SH-SY5Y (cell line): ENCODE results near the gene VWF.

ENCODE experiments used
- GATA2 ChIP-seq: IDR thresholded peaks from 2 replicates; pipeline ENCODE4 v1.6.1; 2011; ENCODE audit warnings: mild to moderate bottlenecking, low read depth, low read length
- GATA3 ChIP-seq: IDR thresholded peaks from 2 replicates; pipeline ENCODE4 v1.6.1; 2011; ENCODE audit warnings: low read depth, mild to moderate bottlenecking, low read length, moderate library complexity

Gene VWF

DNA sequence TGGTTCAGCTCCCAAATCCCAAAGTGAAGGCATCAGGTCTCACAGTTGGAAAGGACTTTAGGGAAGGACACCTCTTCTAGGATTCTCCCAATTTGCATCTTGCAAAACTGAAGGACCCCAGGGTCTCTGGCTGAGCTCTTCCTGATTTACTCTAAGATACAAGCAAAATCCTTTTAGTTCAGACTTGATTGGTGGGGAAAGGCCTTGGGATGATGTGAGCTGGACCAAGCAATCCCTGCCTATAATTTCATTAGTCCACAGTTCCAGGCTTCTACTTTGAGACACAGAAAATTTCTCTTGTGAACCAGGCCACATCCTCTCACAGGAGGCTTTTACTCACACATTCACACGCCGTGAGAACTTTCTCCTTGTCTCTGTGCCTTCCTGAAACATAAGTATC is 23.6 kb upstream of the VWF start:
- TF ChIP-seq GATA2 = no peak
- TF ChIP-seq GATA3 = no peak

DNA sequence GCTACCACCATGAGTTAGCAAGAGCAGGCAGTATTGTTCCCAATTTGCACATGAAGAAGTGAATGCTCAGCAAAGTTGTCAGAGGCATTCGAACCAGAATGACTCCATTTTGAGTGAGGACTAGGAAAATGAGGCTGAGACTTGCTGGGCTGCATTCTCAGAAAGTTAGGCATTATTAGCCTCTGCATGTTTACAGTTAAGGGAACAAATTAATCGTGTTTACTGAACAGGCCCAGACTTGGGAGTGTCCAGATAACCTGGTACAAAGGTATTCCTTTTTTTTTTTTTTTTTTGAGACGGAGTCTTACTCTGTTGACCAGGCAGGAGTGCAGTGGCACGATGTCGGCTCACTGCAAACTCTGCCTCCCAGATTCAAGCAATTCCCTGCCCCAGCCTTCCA is 22.5 kb upstream of the VWF start:
- TF ChIP-seq GATA3 = no peak
- TF ChIP-seq GATA2 = no peak

DNA sequence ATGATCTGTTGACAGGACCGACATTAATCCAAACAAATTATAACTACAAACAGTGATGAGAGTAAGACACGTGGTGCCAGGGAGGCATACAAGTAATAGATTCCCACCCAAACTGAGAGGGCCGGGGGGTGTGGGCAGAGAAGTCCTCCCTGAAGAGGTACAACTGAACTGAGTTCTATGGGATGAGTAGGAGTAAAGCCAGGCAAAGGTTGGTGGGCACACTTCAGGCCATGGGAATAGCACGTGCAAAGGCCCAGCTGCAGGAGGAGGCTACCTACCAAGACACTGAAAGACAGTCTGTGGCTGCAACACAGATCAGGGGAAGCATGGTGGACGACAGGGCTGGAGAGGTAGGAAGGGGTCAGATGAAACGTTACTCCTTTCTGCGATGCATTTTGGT is 22.0 kb upstream of the VWF start:
- TF ChIP-seq GATA3 (no peak), GATA2 (no peak)

DNA sequence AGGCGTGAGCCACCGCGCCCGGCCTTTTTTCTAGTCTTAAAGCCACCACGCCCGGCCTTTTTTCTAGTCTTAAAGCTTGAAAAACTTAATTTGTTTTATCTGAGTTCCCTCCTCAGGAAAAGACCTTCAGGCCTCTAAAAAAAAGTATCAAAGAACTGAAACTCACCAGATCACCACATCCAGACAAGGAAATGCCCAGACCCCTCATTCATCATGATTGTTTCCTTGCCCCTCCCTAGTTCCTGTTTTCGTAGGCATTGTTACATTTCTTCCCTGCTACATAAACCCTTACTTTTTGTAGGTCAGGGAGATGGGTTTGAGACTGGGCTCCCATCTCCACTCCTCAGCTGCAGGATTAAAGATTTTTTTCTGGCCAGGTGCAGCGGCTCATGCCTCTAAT is 21.1 kb upstream of the VWF start:
- TF ChIP-seq GATA3 (no peak), GATA2 (no peak)

DNA sequence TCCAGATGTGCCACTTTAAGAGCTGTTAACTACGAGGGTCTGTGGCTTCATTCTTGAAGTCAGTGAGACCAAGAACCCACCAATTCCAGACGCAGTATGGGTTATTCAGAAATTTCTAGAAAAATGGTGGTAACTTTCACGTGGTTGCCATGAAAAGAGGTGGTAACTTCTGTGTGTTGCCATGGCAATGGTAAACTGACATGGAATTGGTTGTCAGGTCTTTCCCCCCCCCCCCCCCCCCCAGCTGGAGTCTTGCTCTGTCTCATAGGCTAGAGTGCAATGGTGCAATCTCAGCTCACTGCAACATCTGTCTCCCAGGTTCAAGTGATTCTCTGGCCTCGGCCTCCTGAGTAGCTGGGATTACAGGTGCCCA is 18.8 kb upstream of the VWF start:
- no peak for TF ChIP-seq GATA2
- no peak for TF ChIP-seq GATA3

DNA sequence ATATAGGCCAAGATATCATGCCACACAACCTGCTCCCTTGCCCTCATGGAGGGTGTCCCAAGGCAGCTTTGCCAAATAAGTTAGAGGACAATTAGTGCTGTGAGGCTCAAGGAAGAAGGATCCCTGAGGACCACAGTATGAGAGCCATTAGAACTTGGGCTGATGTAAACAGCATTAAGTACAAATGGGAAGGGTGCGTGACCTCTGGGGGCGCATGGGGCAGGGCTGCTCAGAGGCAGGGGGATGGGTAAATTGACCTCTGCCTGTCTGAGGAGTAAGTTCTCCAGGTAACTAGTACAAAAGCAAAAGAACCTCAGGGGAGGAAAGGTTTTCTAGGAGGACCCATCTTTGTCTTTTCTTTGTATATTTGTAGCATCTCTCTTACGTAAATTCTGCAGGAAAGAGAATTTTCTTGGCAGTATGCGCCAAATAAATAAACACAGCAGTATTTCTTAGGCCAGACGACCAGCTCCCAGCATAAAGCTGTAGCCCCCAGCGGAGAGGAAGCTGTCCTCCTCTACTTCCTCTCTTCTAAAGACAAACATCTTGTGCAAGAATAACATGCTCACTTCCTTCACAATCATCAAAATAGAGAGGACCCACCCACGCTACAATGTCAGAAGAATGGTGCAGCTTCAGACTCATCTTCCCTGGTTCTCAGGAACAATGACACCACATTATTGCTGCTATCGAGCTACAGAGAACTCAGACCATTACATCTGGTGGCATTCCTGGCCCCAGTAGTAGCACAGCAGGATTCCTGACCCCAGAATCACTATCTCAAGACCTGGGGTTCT is 16.4 kb upstream of the VWF start:
- no peak for TF ChIP-seq GATA2

DNA sequence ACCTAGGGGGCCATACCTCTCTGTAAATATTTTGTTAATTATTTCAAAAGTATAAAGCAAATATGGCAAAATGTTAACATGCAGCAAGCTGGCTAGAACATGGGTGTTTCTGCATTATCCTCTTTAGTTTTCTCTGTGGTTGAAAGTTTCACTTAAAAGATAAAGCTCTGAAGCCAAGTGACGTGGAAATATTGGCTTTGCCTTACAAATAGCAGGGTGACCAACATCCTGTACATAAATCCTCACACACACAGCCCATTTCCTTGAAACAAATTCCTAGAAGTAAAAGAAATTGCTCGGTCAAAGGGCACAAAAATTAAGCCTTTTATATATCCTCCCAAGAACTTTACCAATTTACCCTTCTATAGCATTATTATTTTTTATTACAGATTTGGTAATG is 10.6 kb upstream of the VWF start:
- TF ChIP-seq GATA2 (no peak), GATA3 (no peak)

DNA sequence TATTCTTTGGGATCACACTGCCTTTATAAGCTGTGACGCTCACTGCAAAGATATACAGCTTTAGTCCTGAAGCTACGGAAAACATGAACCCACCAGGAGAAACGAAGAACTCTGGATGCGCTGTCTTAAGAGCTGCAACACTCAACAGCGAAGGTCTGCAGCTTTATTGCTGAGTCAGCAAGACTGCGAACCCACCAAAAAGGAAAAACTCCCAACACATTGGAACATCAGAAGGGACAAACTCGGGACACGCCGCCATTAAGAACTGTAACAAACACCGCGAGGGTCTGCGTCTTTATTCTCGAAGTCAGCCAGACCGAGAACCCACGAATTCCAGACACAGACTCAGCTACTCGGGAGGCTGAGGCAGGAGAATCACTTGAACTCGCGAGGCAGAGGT is 9.2 kb upstream of the VWF start:
- TF ChIP-seq GATA2 (no peak), GATA3 (no peak)

DNA sequence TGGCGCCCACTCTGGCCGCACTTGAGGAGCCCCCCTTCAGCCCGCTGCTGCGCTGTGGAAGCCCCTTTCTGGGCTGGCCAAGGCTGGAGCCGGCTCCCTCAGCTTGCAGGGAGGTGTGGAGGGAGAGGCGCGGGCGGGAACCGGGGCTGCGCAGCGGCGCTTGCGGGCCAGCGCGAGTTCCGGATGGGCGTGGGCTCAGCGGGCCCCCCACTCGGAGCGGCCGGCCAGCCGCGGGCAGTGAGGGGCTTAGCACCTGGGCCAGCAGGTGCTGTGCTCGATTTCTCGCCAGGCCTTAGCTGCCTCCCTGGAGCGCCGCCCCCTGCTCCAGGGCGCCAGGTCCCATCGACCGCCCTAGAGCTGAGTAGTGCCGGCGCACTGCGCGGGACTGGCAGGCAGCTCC is 8.0 kb upstream of the VWF start:
- TF ChIP-seq GATA3 (no peak), GATA2 (no peak)

DNA sequence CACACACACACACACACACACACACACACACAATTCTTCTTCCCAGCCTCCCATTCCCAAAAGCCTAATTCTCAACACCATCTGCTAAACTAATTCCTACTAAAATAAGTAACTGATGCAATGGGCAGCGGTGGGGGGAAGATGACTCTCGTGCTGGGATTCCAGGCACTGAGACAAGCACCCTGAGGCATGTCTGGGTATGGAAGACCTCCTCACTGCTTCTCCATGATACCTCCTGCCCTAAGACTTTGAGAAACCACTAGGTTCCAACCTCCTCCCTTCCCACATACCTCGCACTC is 789 bp upstream of the VWF start:
- TF ChIP-seq GATA3 (no peak), GATA2 (no peak)

DNA sequence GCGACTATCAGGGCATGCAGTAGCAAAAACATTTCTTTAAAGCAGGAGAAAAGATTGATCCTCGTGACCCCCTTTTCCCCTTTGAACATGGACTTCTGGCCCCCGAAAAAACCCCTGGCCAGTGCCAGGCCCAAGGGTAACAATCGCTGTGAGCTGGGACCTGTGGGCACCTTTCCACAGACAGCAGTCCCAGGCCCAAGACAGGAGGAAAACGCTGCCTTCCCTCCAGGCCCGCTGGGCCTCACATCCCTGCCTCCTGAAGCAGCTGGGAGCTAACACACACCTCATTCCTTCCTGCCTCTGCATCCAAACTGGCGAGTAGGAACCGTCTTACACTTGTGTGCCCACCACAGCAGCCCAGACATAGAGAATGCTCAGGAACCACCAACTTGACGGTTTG is 1.2 kb downstream of the VWF start:
- TF ChIP-seq GATA3 = no peak
- TF ChIP-seq GATA2 = no peak

DNA sequence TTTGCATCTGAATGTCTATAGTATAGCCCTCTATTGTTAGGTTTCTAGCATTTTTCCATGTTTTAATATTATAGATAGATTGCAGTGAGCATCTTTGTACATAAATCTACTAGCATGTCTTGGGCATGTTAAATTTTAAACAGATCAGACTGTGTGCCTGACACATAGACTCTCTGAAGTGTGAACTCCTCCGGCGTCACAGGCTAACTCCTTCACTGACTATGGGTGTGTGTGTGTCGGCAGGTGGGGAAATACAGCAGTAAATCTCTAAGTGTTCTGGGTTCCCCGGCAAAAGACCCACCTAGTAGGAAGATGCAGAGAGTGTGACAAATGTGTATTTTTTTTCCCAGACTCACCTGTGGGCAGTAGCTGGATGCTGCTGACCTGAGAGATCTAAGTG is 2.3 kb downstream of the VWF start:
- no peak for TF ChIP-seq GATA2
- TF ChIP-seq GATA3 = no peak

DNA sequence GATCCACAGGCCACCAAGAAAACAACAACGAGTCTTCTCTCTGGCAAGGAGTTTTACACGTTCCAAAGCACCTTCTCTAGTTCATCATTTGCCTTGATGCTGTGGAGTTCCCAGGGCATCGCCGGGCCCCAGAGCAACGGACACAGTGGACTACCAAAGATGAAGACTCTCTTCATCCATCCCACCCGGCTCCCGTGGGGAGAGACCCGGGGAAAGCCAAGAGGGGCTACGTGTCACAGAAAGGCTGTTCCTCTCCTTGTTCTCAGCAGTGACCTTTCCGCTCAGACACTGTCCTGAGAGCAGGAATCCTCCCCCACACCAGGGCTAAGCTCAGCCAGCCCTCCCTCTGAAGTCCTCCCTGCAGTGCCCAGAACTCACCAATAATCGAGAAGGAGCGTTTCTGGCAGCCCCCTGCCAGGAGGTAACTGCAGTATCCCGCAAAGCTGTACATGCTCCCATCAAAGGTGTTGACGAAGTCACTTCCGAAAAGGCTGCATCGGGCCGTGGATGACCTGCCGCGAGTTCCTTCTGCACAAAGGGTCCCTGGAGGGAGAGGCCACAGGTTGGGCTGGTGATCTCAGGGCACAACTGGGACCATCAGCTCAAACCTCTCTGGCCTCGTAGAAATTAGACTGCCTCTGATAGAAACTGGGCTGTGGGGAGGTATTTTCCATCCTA is 3.5 kb downstream of the VWF start:
- TF ChIP-seq GATA3 (no peak), GATA2 (no peak)

DNA sequence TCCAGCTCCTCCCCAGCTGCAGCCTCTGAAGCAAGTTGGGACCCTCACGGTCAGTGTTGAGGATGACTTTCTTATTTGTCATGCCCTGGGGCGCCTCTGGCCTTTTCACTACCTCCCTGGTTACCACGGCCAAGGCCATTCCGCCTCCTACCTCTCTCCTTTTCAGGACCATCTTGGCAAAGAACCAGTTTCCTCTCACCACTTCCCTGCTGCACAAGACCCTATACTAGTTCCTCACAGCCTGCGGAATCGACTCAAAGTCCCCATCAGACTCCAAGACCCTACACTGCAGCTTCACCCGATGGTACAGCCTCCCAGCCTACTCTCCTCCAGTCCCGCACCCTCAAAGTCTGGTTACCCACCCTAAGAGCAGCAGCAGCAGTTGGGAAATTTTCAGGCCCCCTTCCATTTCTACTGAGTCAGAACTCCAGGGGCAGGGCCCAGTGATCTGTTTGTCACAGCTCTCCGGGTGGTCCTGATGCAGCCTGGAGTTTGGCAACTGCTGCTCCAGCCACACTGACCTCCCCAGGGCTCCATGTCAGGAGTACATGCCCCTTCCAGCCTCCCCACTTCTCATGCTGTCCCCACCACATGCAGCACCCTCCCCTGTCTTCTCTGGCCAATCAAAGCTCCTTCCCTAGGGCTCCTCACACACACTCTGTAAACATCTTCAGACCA is 5.4 kb downstream of the VWF start:
- no peak for TF ChIP-seq GATA3
- TF ChIP-seq GATA2 = no peak

DNA sequence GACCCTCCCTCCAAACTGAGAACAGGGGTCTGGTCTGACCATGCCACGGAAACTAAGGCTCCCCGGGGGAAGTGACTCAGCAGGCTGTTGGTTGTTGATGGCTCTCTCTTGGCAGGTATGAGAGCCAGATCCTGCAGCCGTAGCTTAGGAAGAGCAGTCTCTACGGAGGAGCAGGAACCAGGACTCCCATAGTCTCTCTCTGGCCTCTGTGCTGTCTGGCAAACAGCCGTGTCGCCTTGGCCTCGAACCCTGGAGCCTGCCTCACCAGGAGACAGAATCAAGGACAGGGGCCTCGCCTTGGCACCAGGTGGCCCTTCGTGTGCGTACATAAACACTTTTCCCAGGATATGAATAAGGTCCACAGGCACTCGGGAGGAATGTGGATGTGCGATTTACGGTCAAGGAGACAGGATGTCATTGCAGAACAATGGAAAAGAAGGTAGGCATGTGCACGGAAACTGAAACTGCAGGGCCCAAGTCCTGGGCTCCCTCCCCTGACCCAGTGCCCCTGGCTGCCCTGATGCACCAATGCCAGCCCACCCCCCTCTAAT is 7.9 kb downstream of the VWF start:
- TF ChIP-seq GATA2 (no peak), GATA3 (no peak)
